ENCODE measurements around the gene CCS.

Gene CCS

GRCh38 chr11:66562275-66562674 is 30.7 kb upstream of the CCS start:
- TF ChIP-seq CTCF (IDR thresholded peaks at IDR 0.05; ENCODE audit: low read depth, low read length), result no peak
- no peak for DNase-seq (ENCODE audit: extremely low read depth, low read depth)

DNA sequence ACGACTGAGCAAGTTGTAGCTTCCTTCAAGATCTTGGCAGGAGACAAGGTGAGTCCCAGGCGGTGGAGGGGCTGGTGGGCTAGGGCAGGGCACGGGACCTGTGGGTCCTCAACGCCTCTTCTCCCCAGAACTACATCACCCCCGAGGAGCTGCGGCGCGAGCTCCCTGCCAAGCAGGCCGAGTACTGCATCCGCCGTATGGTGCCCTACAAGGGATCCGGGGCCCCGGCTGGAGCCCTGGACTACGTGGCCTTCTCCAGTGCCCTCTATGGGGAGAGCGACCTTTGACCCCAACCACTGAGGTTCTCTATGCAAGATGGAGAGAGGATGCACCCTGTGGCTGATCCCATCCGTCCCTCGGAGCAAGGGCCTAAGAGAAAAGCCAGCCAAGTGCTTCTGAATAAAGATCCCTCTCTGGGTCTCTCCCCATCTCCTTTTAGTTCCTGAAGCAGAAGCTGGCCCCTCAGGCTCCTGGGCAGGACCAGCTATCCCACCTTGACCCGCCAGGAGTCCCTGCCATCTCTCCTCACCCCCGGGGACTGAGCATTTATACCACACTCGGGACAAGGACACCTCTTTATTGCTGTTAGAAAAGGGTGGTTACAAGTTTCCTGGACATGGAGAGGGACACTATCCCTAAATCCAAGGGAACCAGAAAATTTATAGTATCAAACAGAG is 29.9 kb upstream of the CCS start:
- no peak for DNase-seq (ENCODE audit: extremely low read depth, low read depth)
- TF ChIP-seq CTCF (IDR thresholded peaks at IDR 0.05; ENCODE audit: low read depth, low read length), result no peak

GRCh38 chr11:66563832-66564231 is 29.2 kb upstream of the CCS start:
- no peak for TF ChIP-seq CTCF (IDR thresholded peaks at IDR 0.05; ENCODE audit: low read depth, low read length)
- DNase-seq (ENCODE audit: extremely low read depth, low read depth), result no peak

DNA sequence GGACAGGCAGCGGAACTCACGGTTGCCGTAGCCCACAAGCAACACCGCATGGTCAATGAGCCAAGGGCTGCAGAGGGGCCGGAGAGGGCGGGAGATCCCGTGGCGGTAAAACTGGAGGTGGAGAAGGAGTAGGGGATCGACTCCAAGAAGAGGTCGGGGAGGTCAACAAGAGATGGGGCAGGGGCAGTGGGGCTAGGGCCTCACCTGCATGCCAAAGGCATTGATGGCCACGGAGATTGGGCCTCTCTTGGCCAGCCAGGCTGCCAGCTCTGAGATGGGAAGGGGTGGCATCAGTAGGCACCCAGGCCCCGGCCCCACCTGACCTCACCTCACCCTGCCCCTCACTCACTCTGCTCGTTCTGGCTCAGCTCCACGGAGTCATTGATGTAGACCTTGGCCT is 28.4 kb upstream of the CCS start:
- no peak for TF ChIP-seq CTCF (IDR thresholded peaks at IDR 0.05; ENCODE audit: low read depth, low read length)

GRCh38 chr11:66564984-66565383 is 28.0 kb upstream of the CCS start:
- TF ChIP-seq CTCF (IDR thresholded peaks at IDR 0.05; ENCODE audit: low read depth, low read length), result no peak
- DNase-seq (ENCODE audit: extremely low read depth, low read depth), result no peak

More for the DNA sequence above, 28.4 kb upstream of the CCS start:
- no peak for DNase-seq (ENCODE audit: extremely low read depth, low read depth)

DNA sequence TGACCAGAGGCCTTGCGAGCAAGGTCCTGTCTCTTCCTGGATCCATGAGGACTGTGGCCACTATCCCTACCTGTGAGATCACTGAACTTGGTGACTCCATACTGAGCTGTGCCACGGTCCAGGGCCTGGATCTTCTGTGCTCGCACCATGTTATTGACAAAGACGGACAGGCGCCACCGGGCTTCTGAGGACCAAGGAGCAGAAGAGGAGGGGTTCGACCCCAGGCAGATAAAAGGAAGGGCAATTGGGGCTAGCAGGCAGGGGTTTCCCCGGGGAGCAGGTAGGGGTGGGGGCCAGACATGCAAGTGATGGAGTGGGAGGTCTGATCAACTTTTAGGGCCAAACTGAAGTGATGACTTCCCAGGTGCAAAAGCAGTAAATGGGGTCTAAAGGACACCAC is 26.8 kb upstream of the CCS start:
- no peak for DNase-seq (ENCODE audit: extremely low read depth, low read depth)
- TF ChIP-seq CTCF (IDR thresholded peaks at IDR 0.05; ENCODE audit: low read depth, low read length), result no peak

DNA sequence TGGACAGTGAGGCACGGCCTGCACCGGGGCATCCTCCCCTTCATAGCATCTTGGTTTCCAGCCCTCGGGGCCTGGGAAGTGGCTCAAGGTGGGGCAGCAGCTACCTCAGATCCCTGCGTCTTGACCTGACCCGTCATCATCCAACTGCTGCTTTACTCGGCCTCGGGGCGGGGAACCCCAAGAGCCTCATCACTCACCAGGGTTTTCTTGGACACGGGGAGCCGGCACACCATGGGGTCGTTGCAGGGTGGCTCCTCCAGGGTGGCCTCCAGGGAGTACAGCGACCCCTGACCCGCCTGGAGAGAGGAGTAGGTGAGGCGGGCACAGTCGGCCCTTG is 25.2 kb upstream of the CCS start:
- no peak for TF ChIP-seq CTCF (IDR thresholded peaks at IDR 0.05; ENCODE audit: low read depth, low read length)
- no peak for DNase-seq (ENCODE audit: extremely low read depth, low read depth)

All from AG09319 (cell line).